ENCODE data around the gene SCAMP4.

Gene SCAMP4

DNA sequence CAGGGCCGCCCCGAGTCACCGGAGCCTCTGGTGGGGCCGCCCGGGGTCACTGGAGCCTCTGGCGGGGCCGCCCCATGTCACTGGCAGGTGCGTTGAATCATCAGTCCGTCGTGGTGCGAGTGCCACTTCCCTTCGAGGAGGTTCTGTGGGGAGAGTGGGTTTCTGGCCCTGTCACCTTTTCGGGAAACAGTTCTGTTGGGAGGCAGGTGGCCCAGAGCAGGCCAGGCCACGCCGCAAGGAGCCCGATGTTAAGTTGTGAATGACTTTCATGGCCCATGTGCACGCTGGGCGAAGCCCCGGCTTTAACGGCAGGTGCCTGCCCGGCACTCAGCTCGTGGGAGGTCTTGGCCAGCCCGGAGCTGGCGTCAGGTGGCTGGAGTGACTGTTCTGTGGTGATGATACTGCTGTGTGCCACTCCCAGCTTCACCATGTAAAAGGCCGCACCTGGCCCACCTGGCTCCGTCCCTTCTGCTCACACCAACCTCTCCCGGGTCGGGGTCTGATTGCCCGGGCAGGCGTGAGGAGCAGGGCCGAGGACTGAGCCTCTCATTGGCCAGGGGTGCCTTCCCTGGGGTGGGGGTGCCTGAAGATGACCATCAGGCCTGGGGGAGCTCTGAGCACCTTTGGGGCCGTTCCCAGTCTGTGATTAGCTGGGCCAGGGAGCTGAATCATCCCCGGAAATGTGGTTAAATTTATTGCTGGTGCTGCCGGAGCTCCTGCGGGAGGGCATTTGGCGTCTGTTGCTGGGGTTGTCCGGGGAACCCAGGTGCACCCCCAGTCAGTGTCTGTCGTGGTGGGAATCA, 65.0 kb downstream of the SCAMP4 start:
- no peak for TF ChIP-seq CTCF (IDR thresholded peaks at IDR 0.05)

- no peak for TF ChIP-seq CTCF (IDR thresholded peaks at IDR 0.05)
These were observed 65.8 kb downstream of the SCAMP4 start for GRCh38 chr19:1970806-1971502.

DNA sequence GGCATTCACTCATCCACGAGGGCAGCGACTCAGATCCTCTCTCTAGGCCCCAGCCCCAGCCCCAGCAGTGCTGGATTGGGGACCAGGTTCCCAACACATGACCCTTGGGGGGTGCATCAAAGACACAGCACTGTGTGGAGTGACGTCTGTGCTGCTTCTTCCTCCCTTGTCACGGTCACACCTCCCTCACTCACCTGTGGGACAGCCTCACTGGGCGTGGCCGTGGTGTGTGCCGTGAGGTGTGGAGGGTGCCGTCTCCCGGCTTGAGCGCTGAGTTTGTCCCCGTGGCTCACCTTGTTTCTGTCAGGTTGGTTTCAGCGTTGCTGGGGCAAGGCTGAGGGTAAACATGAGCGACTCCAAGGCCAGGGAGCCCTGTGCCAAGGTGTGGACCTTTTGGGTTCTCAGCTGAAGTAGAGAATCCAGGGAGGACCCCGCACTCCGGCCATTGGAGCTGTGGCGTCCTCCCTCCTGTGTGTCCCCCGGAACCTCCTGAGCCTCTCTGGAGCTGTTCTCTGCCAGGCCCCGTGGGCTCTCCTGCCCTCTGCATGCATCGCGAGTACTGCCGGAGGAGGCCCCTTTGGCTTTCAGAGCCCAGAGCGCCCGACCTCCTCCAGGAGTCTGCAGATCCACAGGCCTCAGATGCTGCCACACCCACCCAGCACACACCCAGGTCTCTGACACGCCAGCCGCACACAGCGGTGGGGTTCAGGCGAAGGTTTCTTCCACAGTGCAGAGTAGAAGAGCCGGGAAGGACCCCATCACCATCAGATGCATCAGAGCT, 69.4 kb downstream of the SCAMP4 start:
- TF ChIP-seq CTCF (IDR thresholded peaks at IDR 0.05), result no peak

- no peak for TF ChIP-seq CTCF (IDR thresholded peaks at IDR 0.05)
These were observed 69.9 kb downstream of the SCAMP4 start for GRCh38 chr19:1975162-1975480.

Data from LNCAP (cell line).